Measurements from ENCODE around the gene DDX42. TPM values are rescaled to one million over a fixed set of nuclear protein-coding genes. Genes with fewer than 3 reads are reported as not detected.

The DDX42 gene
- total RNA-seq, 4 donors from 2014 or later: 27.1 to 88.5 (median 51.9) TPM

DNA sequence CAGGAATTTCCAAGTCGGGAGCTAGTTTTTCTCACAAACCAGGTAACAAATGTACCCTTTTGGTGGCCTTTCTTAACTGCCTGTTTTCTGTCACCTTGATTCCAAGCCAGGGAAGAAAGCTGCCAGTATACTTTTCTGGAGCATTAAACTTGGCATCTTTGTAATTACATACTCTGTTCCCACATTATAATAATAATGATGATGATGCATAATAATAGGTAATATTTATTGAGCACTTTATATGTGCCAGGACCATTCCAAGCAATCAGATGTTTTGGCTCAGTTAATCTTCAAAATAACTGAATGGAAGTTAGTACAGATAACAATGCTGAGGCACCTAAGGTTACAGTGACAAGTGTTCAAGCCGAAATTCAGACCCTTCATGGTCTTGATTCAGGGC, 42.2 kb downstream of the DDX42 start:
- intact Hi-C loops (cut with DNase I): no loop called here
- no peaks in the 10 kb centered on the region for H3K4me1 ChIP-seq
- TF ChIP-seq POLR2A (IDR thresholded peaks at IDR 0.05): no peak
- TF ChIP-seq, protein P1, sequence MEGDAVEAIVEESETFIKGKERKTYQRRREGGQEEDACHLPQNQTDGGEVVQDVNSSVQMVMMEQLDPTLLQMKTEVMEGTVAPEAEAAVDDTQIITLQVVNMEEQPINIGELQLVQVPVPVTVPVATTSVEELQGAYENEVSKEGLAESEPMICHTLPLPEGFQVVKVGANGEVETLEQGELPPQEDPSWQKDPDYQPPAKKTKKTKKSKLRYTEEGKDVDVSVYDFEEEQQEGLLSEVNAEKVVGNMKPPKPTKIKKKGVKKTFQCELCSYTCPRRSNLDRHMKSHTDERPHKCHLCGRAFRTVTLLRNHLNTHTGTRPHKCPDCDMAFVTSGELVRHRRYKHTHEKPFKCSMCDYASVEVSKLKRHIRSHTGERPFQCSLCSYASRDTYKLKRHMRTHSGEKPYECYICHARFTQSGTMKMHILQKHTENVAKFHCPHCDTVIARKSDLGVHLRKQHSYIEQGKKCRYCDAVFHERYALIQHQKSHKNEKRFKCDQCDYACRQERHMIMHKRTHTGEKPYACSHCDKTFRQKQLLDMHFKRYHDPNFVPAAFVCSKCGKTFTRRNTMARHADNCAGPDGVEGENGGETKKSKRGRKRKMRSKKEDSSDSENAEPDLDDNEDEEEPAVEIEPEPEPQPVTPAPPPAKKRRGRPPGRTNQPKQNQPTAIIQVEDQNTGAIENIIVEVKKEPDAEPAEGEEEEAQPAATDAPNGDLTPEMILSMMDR (IDR thresholded peaks at IDR 0.05): no peak
- H3K27me3 ChIP-seq: no peaks in the 10 kb centered on the region
- DNase-seq: no peak
- H3K4me3 ChIP-seq: no peak overlapping the region
- H3K36me3 ChIP-seq: peaks cover 47 to 100% (median 84%) of the 10 kb centered on the region in 3 donors
- H3K27ac ChIP-seq: no peak overlapping the region
- 83 to 90% methylated on average over 2 of the region's 2 CpGs for WGBS, 2 donors
- no peaks in the 10 kb centered on the region for H3K9me3 ChIP-seq

DNA sequence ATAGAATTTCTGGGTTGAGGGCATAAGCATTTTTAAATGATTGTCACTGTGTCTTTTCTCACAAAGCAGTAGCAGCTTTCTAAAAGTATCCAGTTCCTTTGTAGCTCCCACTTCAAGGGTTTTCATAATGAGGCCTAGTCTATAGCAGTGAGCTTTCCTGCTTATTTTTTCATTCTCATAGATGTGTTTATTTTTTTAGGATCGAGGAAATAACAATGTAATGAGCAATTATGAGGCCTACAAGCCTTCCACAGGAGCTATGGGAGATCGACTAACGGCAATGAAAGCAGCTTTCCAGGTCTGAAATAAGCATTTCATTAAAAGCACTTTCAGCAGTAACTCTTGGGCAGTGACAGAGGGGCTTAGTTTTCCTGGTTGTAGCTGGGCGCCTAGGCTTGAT, 42.7 kb downstream of the DDX42 start:
- no peak for DNase-seq
- no peak overlapping the region for H3K27ac ChIP-seq
- TF ChIP-seq, protein P1 (IDR thresholded peaks at IDR 0.05): no peak
- no peak for TF ChIP-seq POLR2A (IDR thresholded peaks at IDR 0.05)
- H3K36me3 ChIP-seq: peaks cover 45 to 100% (median 84%) of the 10 kb centered on the region in 3 donors
- 78 to 94% methylated on average over 4 of the region's 4 CpGs for WGBS, 2 donors
- intact Hi-C loops (cut with DNase I): no loop called here
- no peaks in the 10 kb centered on the region for H3K27me3 ChIP-seq
- no peaks in the 10 kb centered on the region for H3K4me1 ChIP-seq
- no peaks in the 10 kb centered on the region for H3K9me3 ChIP-seq
- H3K4me3 ChIP-seq: no peak overlapping the region

DNA sequence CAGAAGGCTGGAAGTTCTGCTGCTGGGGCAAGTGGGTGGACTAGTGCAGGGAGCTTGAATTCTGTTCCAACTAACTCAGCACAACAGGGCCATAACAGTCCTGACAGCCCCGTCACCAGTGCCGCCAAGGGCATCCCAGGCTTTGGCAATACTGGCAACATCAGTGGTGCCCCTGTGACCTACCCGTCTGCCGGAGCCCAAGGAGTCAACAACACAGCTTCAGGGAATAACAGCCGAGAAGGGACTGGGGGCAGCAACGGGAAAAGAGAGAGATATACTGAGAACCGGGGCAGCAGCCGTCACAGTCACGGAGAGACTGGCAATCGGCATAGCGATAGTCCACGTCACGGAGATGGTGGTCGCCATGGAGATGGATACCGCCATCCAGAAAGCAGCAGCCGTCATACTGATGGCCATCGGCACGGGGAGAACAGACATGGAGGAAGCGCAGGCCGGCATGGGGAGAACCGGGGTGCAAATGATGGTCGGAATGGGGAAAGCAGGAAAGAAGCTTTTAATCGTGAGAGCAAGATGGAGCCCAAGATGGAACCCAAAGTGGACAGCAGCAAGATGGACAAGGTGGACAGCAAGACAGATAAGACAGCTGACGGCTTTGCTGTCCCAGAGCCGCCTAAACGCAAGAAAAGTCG, 43.9 kb downstream of the DDX42 start:
- peaks cover 41 to 100% (median 87%) of the 10 kb centered on the region in 3 donors for H3K36me3 ChIP-seq
- TF ChIP-seq, protein P1 (IDR thresholded peaks at IDR 0.05): no peak
- TF ChIP-seq POLR2A (IDR thresholded peaks at IDR 0.05): no peak
- WGBS, 2 donors: 90 to 92% methylated on average over 22 to 26 of the region's 27 CpGs
- no peaks in the 10 kb centered on the region for H3K27me3 ChIP-seq
- no peak overlapping the region for H3K27ac ChIP-seq
- intact Hi-C loops (cut with DNase I): no loop called here
- no peak for DNase-seq
- H3K9me3 ChIP-seq: no peaks in the 10 kb centered on the region
- no peak overlapping the region for H3K4me3 ChIP-seq
- H3K4me1 ChIP-seq: no peaks in the 10 kb centered on the region

DNA sequence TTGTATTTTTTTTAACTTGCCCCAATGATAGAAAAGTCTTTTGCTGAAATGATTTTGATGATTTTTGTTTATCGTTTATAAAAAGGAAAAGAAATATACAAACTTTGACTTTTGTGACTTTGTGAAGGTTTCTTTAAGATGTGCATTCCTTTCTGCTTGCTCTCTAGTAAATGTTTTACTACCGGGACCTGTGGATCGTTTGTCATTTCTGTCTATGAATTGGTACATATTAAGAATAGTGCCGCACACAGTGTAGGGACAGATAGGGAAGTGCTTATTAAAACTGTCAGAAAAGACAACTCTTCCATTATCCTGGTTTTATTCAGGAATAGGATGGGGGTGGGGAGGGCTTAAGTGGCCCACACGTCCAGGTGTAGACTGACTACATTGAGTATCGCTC, 45.2 kb downstream of the DDX42 start:
- TF ChIP-seq, protein P1 (IDR thresholded peaks at IDR 0.05): no peak
- TF ChIP-seq POLR2A (IDR thresholded peaks at IDR 0.05): no peak
- Histone ChIP-seq H3K36me3 (peaks cover 39 to 100% (median 89%) of the 10 kb centered on the region in 3 donors), H3K4me1 (no peaks in the 10 kb centered on the region), H3K27me3 (no peaks in the 10 kb centered on the region), H3K4me3 (no peak overlapping the region), H3K27ac (no peak overlapping the region), H3K9me3 (no peaks in the 10 kb centered on the region)
- intact Hi-C loops (cut with DNase I): no loop called here
- DNase-seq: no peak
- WGBS, 2 donors: 66 to 68% methylated on average over 6 of the region's 6 CpGs

DNA sequence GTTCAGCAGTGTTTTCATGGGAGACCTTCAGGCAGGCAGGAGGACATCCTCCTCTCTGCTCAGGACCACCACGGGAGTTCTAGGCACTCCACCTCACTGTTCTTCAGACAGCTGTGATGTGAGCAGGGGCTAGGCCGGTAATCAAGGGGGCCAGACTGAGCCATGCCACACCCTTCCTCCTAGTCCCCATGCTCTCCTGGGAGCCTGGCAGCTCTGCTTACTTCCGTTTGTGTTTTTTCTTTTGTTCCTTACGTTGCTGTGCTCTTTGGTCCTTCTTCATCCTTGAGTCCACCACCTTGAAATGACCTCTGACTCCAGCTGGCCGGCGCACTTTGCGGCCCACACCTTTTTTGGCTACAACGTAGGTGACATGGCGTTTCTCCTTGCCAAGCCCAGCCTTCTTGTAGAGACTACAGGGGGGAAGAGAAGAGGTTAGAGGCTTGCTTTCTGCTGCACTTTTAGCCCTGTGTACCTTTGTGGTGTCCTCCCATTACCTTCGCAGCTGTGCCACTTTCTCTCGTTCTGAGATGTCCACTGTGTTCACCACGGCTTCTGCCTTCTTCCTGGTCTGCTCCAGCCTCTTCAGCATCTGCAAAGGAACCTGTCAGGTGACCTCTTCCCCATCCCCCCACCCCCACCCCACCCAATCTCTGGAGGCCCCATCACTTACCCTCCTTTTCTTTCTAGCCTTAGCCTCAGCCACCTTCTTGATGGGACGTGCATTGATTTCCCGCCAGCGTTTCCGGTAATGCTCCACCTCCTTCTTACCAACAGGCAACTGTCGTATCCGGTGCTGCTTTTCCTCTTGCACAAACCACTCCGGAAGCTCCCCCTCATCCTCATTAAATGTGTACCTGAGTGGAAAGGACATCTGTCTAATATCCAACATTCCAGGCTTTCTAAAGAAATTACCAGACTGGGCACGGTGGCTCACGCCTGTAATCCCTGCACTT, 45.9 kb downstream of the DDX42 start:
- Histone ChIP-seq H3K4me3 (no peak overlapping the region), H3K4me1 (peaks cover 0 to 2% (median 0%) of the 10 kb centered on the region in 3 donors), H3K9me3 (no peaks in the 10 kb centered on the region), H3K27ac (no peak overlapping the region), H3K27me3 (no peaks in the 10 kb centered on the region), H3K36me3 (peaks cover 45 to 100% (median 88%) of the 10 kb centered on the region in 3 donors)
- TF ChIP-seq, protein P1 (IDR thresholded peaks at IDR 0.05): no peak
- no peak for TF ChIP-seq POLR2A (IDR thresholded peaks at IDR 0.05)
- WGBS, 2 donors: 66 to 78% methylated on average over 16 to 20 of the region's 21 CpGs
- DNase-seq: no peak
- intact Hi-C loops (cut with DNase I): no loop called here

All from esophagus squamous epithelium (tissue), 5 donors.